HCT116 (cell line): ENCODE measurements around the gene CEP152. TPM values are rescaled to one million over a fixed set of nuclear protein-coding genes. Genes with fewer than 3 reads are reported as not detected.

ENCODE experiments used
- ATAC-seq: fragments of 200-7000 bp; cut with Tn5 transposase; 2 replicates; pipeline ENCODE4 v1.9.1; 2020; ENCODE audit warnings: mild to moderate bottlenecking, moderate library complexity
- BruUV-seq: library from RNA; stranded (reverse); fragments of 400-500 nt; replicated peaks from 2 replicates; lab custom pipeline; 2021; lab: Mats Ljungman, UMichigan
- CTCF ChIA-PET: fragments of 300-600 bp; sonication (Branson Sonifier 250); formaldehyde crosslinking; loops from one replicate; lab custom pipeline; 2021; ENCODE audit warnings: antibody characterized with exemption; lab: Charles Lee
- POLR2A ChIA-PET: fragments of 300-600, 350-600 bp; sonication (Branson Sonifier 250); formaldehyde crosslinking; loops from one replicate; lab custom pipeline; 2021; ENCODE audit warnings: antibody characterized with exemption; lab: Charles Lee
- RAD21 ChIA-PET, 2 experiments: fragments of 300-600 bp; sonication (Branson Sonifier 250); formaldehyde crosslinking; loops; one replicate each; lab custom pipeline; 2023; ENCODE audit warnings: low total read pairs in 2 of 2; ENCODE audit not compliant: uncharacterized antibody in 2 of 2, unreplicated experiment in 2 of 2, low non-redundant PET in 1 of 2; lab: Charles Lee
- DNase-seq: peaks from one replicate; pipeline ENCODE4 v3.0.0-alpha.2; 2010; ENCODE audit warnings: low read depth, low spot score
- H2AFZ ChIP-seq: fragments of 200-600 bp; shearing (Covaris generic), sonication (generic); 2 replicates; pipeline ENCODE4 v1.6.1; 2017; ENCODE audit warnings: low read depth, mixed run types, mixed read lengths, antibody characterized with exemption, low read length; ENCODE audit not compliant: poor library complexity, severe bottlenecking
- H3K27ac ChIP-seq: 2 replicates; pipeline ENCODE4 v1.5.1; 2012; ENCODE audit warnings: low read depth, low read length
- H3K27me3 ChIP-seq: fragments of 200-600 bp; sonication (generic); 2 replicates; pipeline ENCODE4 v1.6.1; 2016; ENCODE audit warnings: mixed run types, low read length, mixed read lengths; ENCODE audit not compliant: insufficient read depth
- H3K36me3 ChIP-seq, 2 experiments: fragments of 200-500 bp in 1 of 2; fragments of 200-600 bp in 1 of 2; sonication (Bioruptor generic) in 1 of 2; sonication (generic) in 1 of 2; 2 replicates each; pipeline versions ENCODE4 v1.5.1 to v1.6.1; 2014 to 2016; ENCODE audit warnings: low read length in 2 of 2, inconsistent platforms in 1 of 2, mixed read lengths in 1 of 2, mixed run types in 1 of 2; ENCODE audit not compliant: insufficient read depth in 2 of 2, control insufficient read depth in 1 of 2
- H3K4me1 ChIP-seq, 2 experiments: fragments of 200-600 bp in 1 of 2; sonication (generic) in 1 of 2; 2 replicates each; pipeline versions ENCODE4 v1.5.1 to v1.6.1; 2012 to 2017; ENCODE audit warnings: low read length in 2 of 2, inconsistent platforms in 1 of 2, mild to moderate bottlenecking in 1 of 2, mixed read lengths in 1 of 2, mixed run types in 1 of 2, moderate library complexity in 1 of 2; ENCODE audit not compliant: insufficient read depth in 2 of 2, control insufficient read depth in 1 of 2
- H3K4me2 ChIP-seq: fragments of 200-600 bp; sonication (generic); 2 replicates; pipeline ENCODE4 v1.6.1; 2017; ENCODE audit warnings: mixed run types, low read length, mixed read lengths
- H3K4me3 ChIP-seq, 2 experiments: fragments of 200-600 bp in 1 of 2; sonication (generic) in 1 of 2; replicated peaks in 1 of 2; 2 replicates each; pipeline ENCODE4 v1.5.1; 2011 to 2016; ENCODE audit warnings: low read length in 2 of 2, control low read depth in 1 of 2, low read depth in 1 of 2, mild to moderate bottlenecking in 1 of 2, mixed read lengths in 1 of 2, mixed run types in 1 of 2
- H3K79me2 ChIP-seq: fragments of 200-600 bp; sonication (generic); 2 replicates; pipeline ENCODE4 v1.6.1; 2017; ENCODE audit warnings: mild to moderate bottlenecking, mixed run types, low read length, moderate library complexity, mixed read lengths; ENCODE audit not compliant: insufficient read depth
- H3K9ac ChIP-seq: fragments of 200-600 bp; sonication (generic); 2 replicates; pipeline ENCODE4 v1.6.1; 2016; ENCODE audit warnings: low read length, mixed read lengths
- H3K9me2 ChIP-seq: fragments of 200-600 bp; sonication (generic), shearing (Covaris generic); 2 replicates; pipeline ENCODE4 v1.6.1; 2017; ENCODE audit warnings: mixed run types, mild to moderate bottlenecking, moderate library complexity; ENCODE audit not compliant: insufficient read depth
- H3K9me3 ChIP-seq, 2 experiments: fragments of 200-500 bp in 1 of 2; fragments of 200-600 bp in 1 of 2; sonication (Bioruptor generic) in 1 of 2; sonication (generic) in 1 of 2; 2 replicates each; pipeline ENCODE4 v1.6.1; 2014 to 2017; ENCODE audit warnings: low read length in 2 of 2, mixed read lengths in 2 of 2, inconsistent platforms in 1 of 2, low read depth in 1 of 2, mild to moderate bottlenecking in 1 of 2, mixed run types in 1 of 2, moderate library complexity in 1 of 2; ENCODE audit not compliant: control insufficient read depth in 1 of 2, insufficient read depth in 1 of 2
- H4K20me1 ChIP-seq: fragments of 200-600 bp; sonication (generic), shearing (Covaris generic); 2 replicates; pipeline ENCODE4 v1.6.1; 2017; ENCODE audit warnings: mixed run types, mild to moderate bottlenecking, moderate library complexity; ENCODE audit not compliant: insufficient read depth
- CBX3 ChIP-seq: IDR thresholded peaks from 2 replicates; pipeline ENCODE4 v1.6.1; 2012; ENCODE audit warnings: low read depth
- CEBPB ChIP-seq: IDR thresholded peaks from 2 replicates; pipeline ENCODE4 v1.6.1; 2012; ENCODE audit warnings: low read depth
- EZH2 ChIP-seq: fragments of 200-600 bp; sonication (generic); IDR thresholded peaks from 2 replicates; pipeline ENCODE4 v1.6.1; 2017; ENCODE audit warnings: antibody characterized with exemption, mixed run types
- FOSL1 ChIP-seq: IDR thresholded peaks from 2 replicates; pipeline ENCODE4 v1.6.1; 2012; ENCODE audit warnings: low read depth
- JUND ChIP-seq: IDR thresholded peaks from 2 replicates; pipeline ENCODE4 v1.6.1; 2012
- POLR2A ChIP-seq: IDR thresholded peaks from 2 replicates; pipeline ENCODE4 v1.7.0; 2011; ENCODE audit warnings: borderline replicate concordance; ENCODE audit not compliant: insufficient read depth, insufficient read length; ENCODE audit errors: extremely low read depth
- POLR2AphosphoS5 ChIP-seq: IDR thresholded peaks from 2 replicates; pipeline ENCODE4 v1.6.1; 2011; ENCODE audit warnings: mild to moderate bottlenecking, low read depth, low read length, moderate library complexity
- SIN3A ChIP-seq: IDR thresholded peaks from 2 replicates; pipeline ENCODE4 v1.6.1; 2012; ENCODE audit warnings: low read depth
- SRF ChIP-seq: IDR thresholded peaks from 2 replicates; pipeline ENCODE4 v1.6.1; 2012; ENCODE audit warnings: low read depth
- YY1 ChIP-seq: IDR thresholded peaks from 2 replicates; pipeline ENCODE4 v1.6.1; 2011; ENCODE audit warnings: low read length, low read depth, moderate library complexity, mild to moderate bottlenecking; ENCODE audit not compliant: insufficient replicate concordance; ENCODE audit errors: extremely low read depth
- ZFX ChIP-seq: fragments of 450-650 bp; IDR thresholded peaks from 2 replicates; pipeline ENCODE4 v1.6.1; 2017
- ZNF274 ChIP-seq: fragments of 200-500 bp; sonication (Bioruptor generic); IDR thresholded peaks from 2 replicates; pipeline ENCODE4 v1.6.1; 2014; ENCODE audit warnings: mild to moderate bottlenecking, low read depth, low read length, inconsistent platforms
- intact Hi-C: fragments of 100-400 bp; cut with micrococcal nuclease; formaldehyde crosslinking; loops from 2 replicates; pipeline ENCODE4 v1.10.0; 2022
- total RNA-seq: library from RNA; stranded (reverse); gene quantifications from one replicate; pipeline ENCODE4 v1.2.1, GENCODE V29; 2021; ENCODE audit not compliant: unreplicated experiment
- TF ChIP-seq, protein P1 (sequence below): IDR thresholded peaks from 2 replicates; pipeline ENCODE4 v1.6.1; 2012
- TF ChIP-seq, protein P2 (sequence below): IDR thresholded peaks from 2 replicates; pipeline ENCODE4 v1.6.1; 2012; ENCODE audit warnings: low read depth
- TF ChIP-seq, protein P3 (sequence below): IDR thresholded peaks from 2 replicates; pipeline ENCODE4 v1.6.1; 2011; ENCODE audit warnings: mild to moderate bottlenecking, low read length, moderate library complexity; ENCODE audit not compliant: insufficient replicate concordance; ENCODE audit errors: extremely low read depth
- TF ChIP-seq, protein P4 (sequence below), 3 experiments: fragments of 200-600 bp in 1 of 3; sonication (generic) in 1 of 3; IDR thresholded peaks in 2 of 3; conservative IDR thresholded peaks in 1 of 3; 2 replicates each; pipeline ENCODE4 v1.5.1; 2012 to 2017; ENCODE audit warnings: low read depth in 2 of 3, low read length in 2 of 3, antibody characterized with exemption in 1 of 3, borderline replicate concordance in 1 of 3, control low read depth in 1 of 3, mild to moderate bottlenecking in 1 of 3, mixed read lengths in 1 of 3, mixed run types in 1 of 3, moderate library complexity in 1 of 3; ENCODE audit not compliant: insufficient read depth in 1 of 3
- TF ChIP-seq, protein P5 (sequence below): IDR thresholded peaks from 2 replicates; pipeline ENCODE4 v1.6.1; 2012

The CEP152 gene
- total RNA-seq, 1 experiment from 2014 or later = 19.7 TPM

DNA sequence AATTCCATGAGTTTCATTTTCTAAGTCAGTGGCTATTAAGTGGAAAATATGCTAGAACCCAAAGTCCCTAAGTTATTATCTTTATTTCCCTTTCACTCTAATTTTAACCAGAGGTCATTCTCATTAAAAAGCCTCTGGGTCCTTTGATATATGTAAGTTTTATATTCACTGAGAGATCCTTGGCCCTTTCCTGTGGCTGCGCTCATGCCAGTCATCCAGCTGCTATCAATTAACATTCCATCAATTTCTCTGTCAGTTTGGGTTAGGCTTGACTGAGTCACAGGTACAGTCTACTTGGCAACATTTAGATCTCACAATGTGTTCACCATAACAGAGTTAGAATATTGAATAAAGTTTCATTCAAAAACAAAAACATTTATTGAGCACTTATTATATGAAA is 107.3 kb downstream of the CEP152 start:
- H3K4me3 ChIP-seq = no peak overlapping the region
- intact Hi-C loops = no loop called here
- H3K27me3 ChIP-seq = no peaks in the 10 kb centered on the region
- H3K36me3 ChIP-seq = no peaks in the 10 kb centered on the region
- 0 out of 4 replicates have a peak, but pooled peaks cover 0 to 4% of the 10 kb centered on the region in 2 experiments for H3K4me1 ChIP-seq
- RAD21 ChIA-PET = no interaction called here
- no peaks in the 10 kb centered on the region for H3K9me2 ChIP-seq
- POLR2A ChIA-PET = no interaction called here
- DNase-seq (no peak), ATAC-seq (no peak)
- H3K9me3 ChIP-seq = no peaks in the 10 kb centered on the region
- H4K20me1 ChIP-seq = no peaks in the 10 kb centered on the region
- no peak for TF ChIP-seq POLR2AphosphoS5
- no peak for TF ChIP-seq ZNF274
- no peak for TF ChIP-seq JUND
- no peak for TF ChIP-seq YY1
- TF ChIP-seq CBX3 = no peak
- TF ChIP-seq, protein P1, sequence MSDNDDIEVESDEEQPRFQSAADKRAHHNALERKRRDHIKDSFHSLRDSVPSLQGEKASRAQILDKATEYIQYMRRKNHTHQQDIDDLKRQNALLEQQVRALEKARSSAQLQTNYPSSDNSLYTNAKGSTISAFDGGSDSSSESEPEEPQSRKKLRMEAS = no peak
- TF ChIP-seq, protein P2, sequence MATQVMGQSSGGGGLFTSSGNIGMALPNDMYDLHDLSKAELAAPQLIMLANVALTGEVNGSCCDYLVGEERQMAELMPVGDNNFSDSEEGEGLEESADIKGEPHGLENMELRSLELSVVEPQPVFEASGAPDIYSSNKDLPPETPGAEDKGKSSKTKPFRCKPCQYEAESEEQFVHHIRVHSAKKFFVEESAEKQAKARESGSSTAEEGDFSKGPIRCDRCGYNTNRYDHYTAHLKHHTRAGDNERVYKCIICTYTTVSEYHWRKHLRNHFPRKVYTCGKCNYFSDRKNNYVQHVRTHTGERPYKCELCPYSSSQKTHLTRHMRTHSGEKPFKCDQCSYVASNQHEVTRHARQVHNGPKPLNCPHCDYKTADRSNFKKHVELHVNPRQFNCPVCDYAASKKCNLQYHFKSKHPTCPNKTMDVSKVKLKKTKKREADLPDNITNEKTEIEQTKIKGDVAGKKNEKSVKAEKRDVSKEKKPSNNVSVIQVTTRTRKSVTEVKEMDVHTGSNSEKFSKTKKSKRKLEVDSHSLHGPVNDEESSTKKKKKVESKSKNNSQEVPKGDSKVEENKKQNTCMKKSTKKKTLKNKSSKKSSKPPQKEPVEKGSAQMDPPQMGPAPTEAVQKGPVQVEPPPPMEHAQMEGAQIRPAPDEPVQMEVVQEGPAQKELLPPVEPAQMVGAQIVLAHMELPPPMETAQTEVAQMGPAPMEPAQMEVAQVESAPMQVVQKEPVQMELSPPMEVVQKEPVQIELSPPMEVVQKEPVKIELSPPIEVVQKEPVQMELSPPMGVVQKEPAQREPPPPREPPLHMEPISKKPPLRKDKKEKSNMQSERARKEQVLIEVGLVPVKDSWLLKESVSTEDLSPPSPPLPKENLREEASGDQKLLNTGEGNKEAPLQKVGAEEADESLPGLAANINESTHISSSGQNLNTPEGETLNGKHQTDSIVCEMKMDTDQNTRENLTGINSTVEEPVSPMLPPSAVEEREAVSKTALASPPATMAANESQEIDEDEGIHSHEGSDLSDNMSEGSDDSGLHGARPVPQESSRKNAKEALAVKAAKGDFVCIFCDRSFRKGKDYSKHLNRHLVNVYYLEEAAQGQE = no peak
- TF ChIP-seq, protein P3, sequence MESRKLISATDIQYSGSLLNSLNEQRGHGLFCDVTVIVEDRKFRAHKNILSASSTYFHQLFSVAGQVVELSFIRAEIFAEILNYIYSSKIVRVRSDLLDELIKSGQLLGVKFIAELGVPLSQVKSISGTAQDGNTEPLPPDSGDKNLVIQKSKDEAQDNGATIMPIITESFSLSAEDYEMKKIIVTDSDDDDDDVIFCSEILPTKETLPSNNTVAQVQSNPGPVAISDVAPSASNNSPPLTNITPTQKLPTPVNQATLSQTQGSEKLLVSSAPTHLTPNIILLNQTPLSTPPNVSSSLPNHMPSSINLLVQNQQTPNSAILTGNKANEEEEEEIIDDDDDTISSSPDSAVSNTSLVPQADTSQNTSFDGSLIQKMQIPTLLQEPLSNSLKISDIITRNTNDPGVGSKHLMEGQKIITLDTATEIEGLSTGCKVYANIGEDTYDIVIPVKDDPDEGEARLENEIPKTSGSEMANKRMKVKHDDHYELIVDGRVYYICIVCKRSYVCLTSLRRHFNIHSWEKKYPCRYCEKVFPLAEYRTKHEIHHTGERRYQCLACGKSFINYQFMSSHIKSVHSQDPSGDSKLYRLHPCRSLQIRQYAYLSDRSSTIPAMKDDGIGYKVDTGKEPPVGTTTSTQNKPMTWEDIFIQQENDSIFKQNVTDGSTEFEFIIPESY = no peak
- TF ChIP-seq, protein P4, sequence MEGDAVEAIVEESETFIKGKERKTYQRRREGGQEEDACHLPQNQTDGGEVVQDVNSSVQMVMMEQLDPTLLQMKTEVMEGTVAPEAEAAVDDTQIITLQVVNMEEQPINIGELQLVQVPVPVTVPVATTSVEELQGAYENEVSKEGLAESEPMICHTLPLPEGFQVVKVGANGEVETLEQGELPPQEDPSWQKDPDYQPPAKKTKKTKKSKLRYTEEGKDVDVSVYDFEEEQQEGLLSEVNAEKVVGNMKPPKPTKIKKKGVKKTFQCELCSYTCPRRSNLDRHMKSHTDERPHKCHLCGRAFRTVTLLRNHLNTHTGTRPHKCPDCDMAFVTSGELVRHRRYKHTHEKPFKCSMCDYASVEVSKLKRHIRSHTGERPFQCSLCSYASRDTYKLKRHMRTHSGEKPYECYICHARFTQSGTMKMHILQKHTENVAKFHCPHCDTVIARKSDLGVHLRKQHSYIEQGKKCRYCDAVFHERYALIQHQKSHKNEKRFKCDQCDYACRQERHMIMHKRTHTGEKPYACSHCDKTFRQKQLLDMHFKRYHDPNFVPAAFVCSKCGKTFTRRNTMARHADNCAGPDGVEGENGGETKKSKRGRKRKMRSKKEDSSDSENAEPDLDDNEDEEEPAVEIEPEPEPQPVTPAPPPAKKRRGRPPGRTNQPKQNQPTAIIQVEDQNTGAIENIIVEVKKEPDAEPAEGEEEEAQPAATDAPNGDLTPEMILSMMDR (IDR thresholded peaks at IDR 0.05 in 2 of 3, conservative IDR thresholded peaks at IDR 0.05 in 1 of 3; ENCODE audit: borderline replicate concordance in 1 of 3, insufficient read depth in 1 of 3, low read depth in 2 of 3, low read length in 2 of 3) = no peak
- TF ChIP-seq EZH2 = no peak
- no peak for TF ChIP-seq ZFX
- TF ChIP-seq POLR2A = no peak
- TF ChIP-seq, protein P5, sequence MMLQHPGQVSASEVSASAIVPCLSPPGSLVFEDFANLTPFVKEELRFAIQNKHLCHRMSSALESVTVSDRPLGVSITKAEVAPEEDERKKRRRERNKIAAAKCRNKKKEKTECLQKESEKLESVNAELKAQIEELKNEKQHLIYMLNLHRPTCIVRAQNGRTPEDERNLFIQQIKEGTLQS = no peak
- no peak for TF ChIP-seq SRF
- no peak for TF ChIP-seq FOSL1
- no peak for TF ChIP-seq SIN3A
- no peak for TF ChIP-seq CEBPB
- TF ChIP-seq, all 23 proteins: peak for 0
- H3K79me2 ChIP-seq = no peaks in the 10 kb centered on the region
- BruUV-seq = no TSS peak
- H3K27ac ChIP-seq = no peak overlapping the region
- CTCF ChIA-PET = no interaction called here
- H3K4me2 ChIP-seq = no peak overlapping the region
- no peak overlapping the region for H2AFZ ChIP-seq
- no peak overlapping the region for H3K9ac ChIP-seq
